ENCODE measurements around the gene MRPL24.

MRPL24 gene

GRCh38 chr1:156772728-156773497, 32.0 kb upstream of the MRPL24 start:
- ChIA-PET CTCF (interaction anchor here (0.6 to 1.6 kb wide), 7 partner anchors 22 to 155 kb away, joined by 3 to 9 read pairs (median 3); partner anchors contain the start of gene MRPL24), POLR2A (interaction anchor here (0.6 to 7.7 kb wide), 4 partner anchors 21 to 149 kb away, joined by 3 to 92 read pairs (median 8); partner anchors contain the start of genes HDGF, ISG20L2, METTL25B and MRPL24)
- DNase-seq (ENCODE audit: extremely low spot score): no peak
- TF ChIP-seq BHLHE40 (IDR thresholded peaks at IDR 0.05; ENCODE audit: borderline replicate concordance) (no peak), HDGF (IDR thresholded peaks at IDR 0.05; ENCODE audit: borderline replicate concordance) (no peak), PKNOX1 (IDR thresholded peaks at IDR 0.05) (no peak), FOXM1 (IDR thresholded peaks at IDR 0.05; ENCODE audit: borderline replicate concordance) (no peak), FOXK2 (IDR thresholded peaks at IDR 0.05) (no peak), FOXA1 (IDR thresholded peaks at IDR 0.05) (no peak), NFRKB (IDR thresholded peaks at IDR 0.05) (no peak), LEF1 (IDR thresholded peaks at IDR 0.05; ENCODE audit: borderline replicate concordance) (no peak), CTBP1 (IDR thresholded peaks at IDR 0.05; ENCODE audit: borderline replicate concordance) (no peak), TARDBP (IDR thresholded peaks at IDR 0.05) (no peak), ELF4 (IDR thresholded peaks at IDR 0.05) (no peak), ZNF384 (IDR thresholded peaks at IDR 0.05) (no peak), SP1 (IDR thresholded peaks at IDR 0.05) (no peak), SUZ12 (IDR thresholded peaks at IDR 0.05) (no peak), ARNT (IDR thresholded peaks at IDR 0.05) (no peak), L3MBTL2 (conservative IDR thresholded peaks at IDR 0.05) (no peak)

GRCh38 chr1:156772222-156772621, 31.3 kb upstream of the MRPL24 start:
- no peak for TF ChIP-seq LEF1 (IDR thresholded peaks at IDR 0.05; ENCODE audit: borderline replicate concordance)
- TF ChIP-seq TARDBP (IDR thresholded peaks at IDR 0.05): no peak
- TF ChIP-seq PKNOX1 (IDR thresholded peaks at IDR 0.05): no peak
- no peak for TF ChIP-seq NFRKB (IDR thresholded peaks at IDR 0.05)
- TF ChIP-seq SUZ12 (IDR thresholded peaks at IDR 0.05): no peak
- TF ChIP-seq HDGF (IDR thresholded peaks at IDR 0.05; ENCODE audit: borderline replicate concordance): no peak
- TF ChIP-seq FOXK2 (IDR thresholded peaks at IDR 0.05): no peak
- no peak for TF ChIP-seq ZNF384 (IDR thresholded peaks at IDR 0.05)
- TF ChIP-seq SP1 (IDR thresholded peaks at IDR 0.05): no peak
- TF ChIP-seq FOXM1 (IDR thresholded peaks at IDR 0.05; ENCODE audit: borderline replicate concordance): no peak
- TF ChIP-seq L3MBTL2 (conservative IDR thresholded peaks at IDR 0.05): no peak
- no peak for TF ChIP-seq ARNT (IDR thresholded peaks at IDR 0.05)
- TF ChIP-seq BHLHE40 (IDR thresholded peaks at IDR 0.05; ENCODE audit: borderline replicate concordance): no peak
- no peak for TF ChIP-seq FOXA1 (IDR thresholded peaks at IDR 0.05)
- TF ChIP-seq ELF4 (IDR thresholded peaks at IDR 0.05): no peak
- no peak for TF ChIP-seq CTBP1 (IDR thresholded peaks at IDR 0.05; ENCODE audit: borderline replicate concordance)
- CTCF ChIA-PET: interaction anchor here (0.7 to 1.6 kb wide), 6 partner anchors 31 to 146 kb away, joined by 3 to 9 read pairs (median 3); partner anchors contain the start of gene MRPL24
- POLR2A ChIA-PET: interaction anchor here (0.6 to 7.7 kb wide), 4 partner anchors 21 to 148 kb away, joined by 3 to 92 read pairs (median 8); partner anchors contain the start of genes HDGF, ISG20L2, METTL25B and MRPL24
- DNase-seq (ENCODE audit: extremely low spot score): no peak

- no peak for DNase-seq (ENCODE audit: extremely low spot score)
- ChIA-PET CTCF (interaction anchor here (1.2 kb wide), 1 partner anchor 43 kb away, joined by 5 read pairs; no protein-coding TSS in a partner anchor), POLR2A (interaction anchor here (1.1 to 7.7 kb wide), 7 partner anchors 17 to 115 kb away, joined by 3 to 123 read pairs (median 30); partner anchors contain the start of genes HDGF, ISG20L2, METTL25B and MRPL24)
- no peak for TF ChIP-seq TARDBP (IDR thresholded peaks at IDR 0.05)
- no peak for TF ChIP-seq LEF1 (IDR thresholded peaks at IDR 0.05; ENCODE audit: borderline replicate concordance)
- no peak for TF ChIP-seq FOXK2 (IDR thresholded peaks at IDR 0.05)
- TF ChIP-seq CTBP1 (IDR thresholded peaks at IDR 0.05; ENCODE audit: borderline replicate concordance): no peak
- TF ChIP-seq ZNF384 (IDR thresholded peaks at IDR 0.05): no peak
- no peak for TF ChIP-seq FOXA1 (IDR thresholded peaks at IDR 0.05)
- no peak for TF ChIP-seq L3MBTL2 (conservative IDR thresholded peaks at IDR 0.05)
- no peak for TF ChIP-seq ELF4 (IDR thresholded peaks at IDR 0.05)
- no peak for TF ChIP-seq ARNT (IDR thresholded peaks at IDR 0.05)
- TF ChIP-seq PKNOX1 (IDR thresholded peaks at IDR 0.05): no peak
- no peak for TF ChIP-seq BHLHE40 (IDR thresholded peaks at IDR 0.05; ENCODE audit: borderline replicate concordance)
- TF ChIP-seq SP1 (IDR thresholded peaks at IDR 0.05): no peak
- no peak for TF ChIP-seq NFRKB (IDR thresholded peaks at IDR 0.05)
- no peak for TF ChIP-seq HDGF (IDR thresholded peaks at IDR 0.05; ENCODE audit: borderline replicate concordance)
Measured at GRCh38 chr1:156768610-156769295, 27.9 kb upstream of the MRPL24 start.

- ChIA-PET CTCF (interaction anchor here (1.2 to 2.6 kb wide), 3 partner anchors 41 to 79 kb away, joined by 5 to 22 read pairs (median 15); no protein-coding TSS in a partner anchor), POLR2A (interaction anchor here (1.0 to 7.7 kb wide), 12 partner anchors 13 to 176 kb away, joined by 3 to 123 read pairs (median 8); partner anchors contain the start of genes HDGF, ISG20L2, METTL25B and MRPL24)
- DNase-seq (ENCODE audit: extremely low spot score): no peak
- TF ChIP-seq L3MBTL2 (conservative IDR thresholded peaks at IDR 0.05) (no peak), LEF1 (IDR thresholded peaks at IDR 0.05; ENCODE audit: borderline replicate concordance) (no peak), SUZ12 (IDR thresholded peaks at IDR 0.05) (no peak), BHLHE40 (IDR thresholded peaks at IDR 0.05; ENCODE audit: borderline replicate concordance) (no peak), FOXA1 (IDR thresholded peaks at IDR 0.05) (no peak), FOXM1 (IDR thresholded peaks at IDR 0.05; ENCODE audit: borderline replicate concordance) (no peak), ZNF384 (IDR thresholded peaks at IDR 0.05) (no peak), ARNT (IDR thresholded peaks at IDR 0.05) (no peak), HDGF (IDR thresholded peaks at IDR 0.05; ENCODE audit: borderline replicate concordance) (no peak), SP1 (IDR thresholded peaks at IDR 0.05) (no peak), CTBP1 (IDR thresholded peaks at IDR 0.05; ENCODE audit: borderline replicate concordance) (no peak), FOXK2 (IDR thresholded peaks at IDR 0.05) (no peak)
Measured at GRCh38 chr1:156767879-156768604, 27.2 kb upstream of the MRPL24 start.
